OCI-LY3 (cell line): ENCODE measurements around the gene ABCF2.

Experiments used
- CTCF ChIP-seq: fragments of 200-600, 300-600 bp; sonication (generic); IDR thresholded peaks from 2 replicates; pipeline ENCODE4 v1.5.1; 2014; ENCODE audit warnings: antibody characterized with exemption, low read length, low read depth
- EZH2phosphoT487 ChIP-seq: fragments of 200-600 bp; shearing (Covaris generic); IDR thresholded peaks from 2 replicates; pipeline ENCODE4 v1.6.1; 2018; ENCODE audit warnings: antibody characterized with exemption, mixed run types, low read depth

GRCh38 chr7:151274396-151274795, 47.4 kb upstream of the ABCF2 start:
- TF ChIP-seq CTCF (no peak), EZH2phosphoT487 (no peak)
